ENCODE results near the gene CYP26B1. TPM values are rescaled to one million over a fixed set of nuclear protein-coding genes. Genes with fewer than 3 reads are reported as not detected.

Gene CYP26B1
- total RNA-seq, 2 donors from 2014 or later: 6.0 to 20.8 TPM

- Histone ChIP-seq H3K27ac (no peak overlapping the region), H3K27me3 (replicated peaks; ENCODE audit: insufficient read depth) (no peaks in the 10 kb centered on the region), H3K36me3 (no peaks in the 10 kb centered on the region), H3K9me3 (no peaks in the 10 kb centered on the region), H3K4me1 (ENCODE audit: control insufficient read depth in 1 of 2, low read depth in 2 of 2) (no peaks in the 10 kb centered on the region), H3K4me3 (no peak overlapping the region)
- no peak for ATAC-seq (ENCODE audit: insufficient number of reproducible peaks, low FRiP score, low read depth)
- no peak for TF ChIP-seq CTCF (IDR thresholded peaks at IDR 0.05)
- DNase-seq (ENCODE audit: low spot score): no peak
Observed at GRCh38 chr2:72109291-72109690, 38.4 kb downstream of the CYP26B1 start.

DNA sequence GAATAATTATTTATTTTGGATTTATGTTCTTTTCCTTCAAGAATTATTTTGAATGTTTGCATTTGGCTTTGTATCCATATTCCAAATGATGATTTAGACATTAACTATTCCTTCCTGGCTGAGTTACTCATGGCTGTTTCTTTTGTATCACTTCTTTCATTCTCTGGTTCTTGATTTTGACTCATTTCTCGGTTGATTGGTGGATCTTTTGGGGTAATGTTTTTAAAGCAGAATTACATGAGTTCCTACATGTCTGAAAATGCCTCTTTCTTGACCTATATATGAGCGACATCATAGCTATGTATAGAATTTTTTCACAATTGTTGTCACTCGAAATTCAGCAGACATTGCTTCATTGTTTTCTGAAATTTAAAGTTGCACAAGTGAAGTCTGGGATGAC is 39.5 kb downstream of the CYP26B1 start:
- TF ChIP-seq CTCF (IDR thresholded peaks at IDR 0.05): no peak
- no peaks in the 10 kb centered on the region for H3K9me3 ChIP-seq
- H3K27ac ChIP-seq: no peak overlapping the region

DNA sequence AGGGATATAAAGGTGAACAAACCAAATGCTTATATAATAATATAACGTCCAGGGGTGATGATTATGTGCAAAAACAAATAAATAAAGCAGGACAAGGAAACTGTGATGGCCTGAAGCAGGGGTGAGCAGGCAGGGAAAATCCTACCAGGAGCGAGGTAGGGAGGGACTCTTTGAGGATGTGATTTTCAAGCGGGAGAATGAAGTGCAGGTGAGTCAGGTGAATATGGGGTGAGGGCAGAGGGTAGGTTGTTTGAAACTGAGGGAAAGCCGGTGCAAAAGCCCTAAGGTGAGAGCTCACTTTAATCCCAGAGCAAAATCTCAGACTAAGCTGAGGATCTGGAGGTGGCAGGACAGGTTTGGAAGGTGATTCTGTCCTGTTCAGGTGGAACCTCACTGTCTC is 40.7 kb downstream of the CYP26B1 start:
- TF ChIP-seq CTCF (IDR thresholded peaks at IDR 0.05): no peak
- ATAC-seq (ENCODE audit: insufficient number of reproducible peaks, low FRiP score, low read depth): no peak
- Histone ChIP-seq H3K4me3 (no peak overlapping the region), H3K4me1 (ENCODE audit: control insufficient read depth in 1 of 2, low read depth in 2 of 2) (no peaks in the 10 kb centered on the region), H3K9me3 (no peaks in the 10 kb centered on the region), H3K27ac (no peak overlapping the region), H3K27me3 (replicated peaks; ENCODE audit: insufficient read depth) (no peaks in the 10 kb centered on the region), H3K36me3 (no peaks in the 10 kb centered on the region)
- no peak for DNase-seq (ENCODE audit: low spot score)

More for the DNA sequence above, 39.5 kb downstream of the CYP26B1 start:
- H3K27me3 ChIP-seq (replicated peaks; ENCODE audit: insufficient read depth): no peaks in the 10 kb centered on the region
- no peak for DNase-seq (ENCODE audit: low spot score)
- H3K36me3 ChIP-seq: no peaks in the 10 kb centered on the region
- no peak overlapping the region for H3K4me3 ChIP-seq
- H3K4me1 ChIP-seq (ENCODE audit: control insufficient read depth in 1 of 2, low read depth in 2 of 2): no peaks in the 10 kb centered on the region
- ATAC-seq (ENCODE audit: insufficient number of reproducible peaks, low FRiP score, low read depth): no peak

- H3K36me3 ChIP-seq: no peaks in the 10 kb centered on the region
- ATAC-seq (ENCODE audit: insufficient number of reproducible peaks, low FRiP score, low read depth) (no peak), DNase-seq (ENCODE audit: low spot score) (no peak)
- no peaks in the 10 kb centered on the region for H3K9me3 ChIP-seq
- no peak for TF ChIP-seq CTCF (IDR thresholded peaks at IDR 0.05)
- no peak overlapping the region for H3K4me3 ChIP-seq
- H3K27me3 ChIP-seq (replicated peaks; ENCODE audit: insufficient read depth): no peaks in the 10 kb centered on the region
- no peak overlapping the region for H3K27ac ChIP-seq
- H3K4me1 ChIP-seq (ENCODE audit: control insufficient read depth in 1 of 2, low read depth in 2 of 2): no peaks in the 10 kb centered on the region
Observed at GRCh38 chr2:72104821-72105588, 42.7 kb downstream of the CYP26B1 start.

GRCh38 chr2:72103690-72104089 is 44.0 kb downstream of the CYP26B1 start:
- DNase-seq (ENCODE audit: low spot score) (no peak), ATAC-seq (ENCODE audit: insufficient number of reproducible peaks, low FRiP score, low read depth) (no peak)
- H3K27ac ChIP-seq: no peak overlapping the region
- H3K9me3 ChIP-seq: no peaks in the 10 kb centered on the region
- no peak for TF ChIP-seq CTCF (IDR thresholded peaks at IDR 0.05)
- no peak overlapping the region for H3K4me3 ChIP-seq
- no peaks in the 10 kb centered on the region for H3K4me1 ChIP-seq (ENCODE audit: control insufficient read depth in 1 of 2, low read depth in 2 of 2)
- H3K36me3 ChIP-seq: no peaks in the 10 kb centered on the region
- H3K27me3 ChIP-seq (replicated peaks; ENCODE audit: insufficient read depth): no peaks in the 10 kb centered on the region

Data from thoracic aorta (tissue), 2 donors.